Measurements from ENCODE around the gene SLC25A39.

DNA sequence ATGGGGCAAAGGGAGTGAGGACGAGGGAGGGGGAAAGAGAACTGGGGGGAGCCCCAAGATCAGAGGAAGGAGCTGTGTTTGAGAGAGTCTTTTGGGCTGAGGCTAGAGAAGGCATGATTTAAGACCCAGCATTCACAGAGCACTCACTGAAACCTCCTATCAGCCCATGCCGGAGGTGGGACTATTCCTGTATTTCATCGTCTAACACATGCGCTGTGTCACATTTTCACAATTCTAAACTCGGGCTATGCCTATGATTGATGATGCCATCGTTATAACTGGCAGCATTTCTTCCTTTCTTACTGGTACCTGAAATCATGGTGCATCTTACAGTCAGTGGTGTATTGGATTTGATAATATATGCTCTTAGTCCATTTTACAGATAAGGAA is 35.5 kb upstream of the SLC25A39 start:
- TF ChIP-seq GATA2 (IDR thresholded peaks at IDR 0.05; ENCODE audit: low read depth, low read length) (no peak), GATA3 (IDR thresholded peaks at IDR 0.05; ENCODE audit: low read depth, low read length) (no peak)

Data from SH-SY5Y (cell line).